HepG2 (cell line): ENCODE measurements around the gene MRPS5.

ENCODE experiments used
- GABPA ChIP-seq, 2 experiments: IDR thresholded peaks; 2 replicates each; pipeline ENCODE4 v1.6.1; 2011 to 2016; ENCODE audit warnings: low read depth in 2 of 2, low read length in 1 of 2, missing biosample characterization in 1 of 2, missing genetic modification characterization in 1 of 2
- POLR2AphosphoS5 ChIP-seq: IDR thresholded peaks from 2 replicates; pipeline ENCODE4 v1.6.1; 2012; ENCODE audit warnings: low read depth, low read length
- SMYD3 ChIP-seq: sonication (generic); formaldehyde crosslinking; IDR thresholded peaks from 2 replicates; pipeline ENCODE4 v1.8.1; 2023; ENCODE audit warnings: mild to moderate bottlenecking, missing genetic modification reagents
- TAF1 ChIP-seq: sonication (generic); formaldehyde crosslinking; IDR thresholded peaks from 2 replicates; pipeline ENCODE4 v1.4.0; 2020; ENCODE audit warnings: missing genetic modification reagents
- ZNF142 ChIP-seq: sonication (generic); formaldehyde crosslinking; IDR thresholded peaks from 2 replicates; pipeline ENCODE4 v1.4.0; 2020; ENCODE audit warnings: missing genetic modification reagents
- ZNF17 ChIP-seq: sonication (generic); formaldehyde crosslinking; IDR thresholded peaks from 2 replicates; pipeline ENCODE4 v1.5.0; 2020; ENCODE audit warnings: mild to moderate bottlenecking, missing genetic modification reagents
- TF ChIP-seq, protein P1 (sequence below): sonication (generic); formaldehyde crosslinking; IDR thresholded peaks from 2 replicates; pipeline ENCODE4 v1.4.0; 2020; ENCODE audit warnings: missing genetic modification reagents
- TF ChIP-seq, protein P2 (sequence below): sonication (generic); formaldehyde crosslinking; IDR thresholded peaks from 2 replicates; pipeline ENCODE4 v1.5.0; 2020; ENCODE audit warnings: mild to moderate bottlenecking, missing genetic modification reagents, moderate library complexity

GRCh38 chr2:95052307-95052706 is 69.3 kb downstream of the MRPS5 start:
- TF ChIP-seq, protein P1, sequence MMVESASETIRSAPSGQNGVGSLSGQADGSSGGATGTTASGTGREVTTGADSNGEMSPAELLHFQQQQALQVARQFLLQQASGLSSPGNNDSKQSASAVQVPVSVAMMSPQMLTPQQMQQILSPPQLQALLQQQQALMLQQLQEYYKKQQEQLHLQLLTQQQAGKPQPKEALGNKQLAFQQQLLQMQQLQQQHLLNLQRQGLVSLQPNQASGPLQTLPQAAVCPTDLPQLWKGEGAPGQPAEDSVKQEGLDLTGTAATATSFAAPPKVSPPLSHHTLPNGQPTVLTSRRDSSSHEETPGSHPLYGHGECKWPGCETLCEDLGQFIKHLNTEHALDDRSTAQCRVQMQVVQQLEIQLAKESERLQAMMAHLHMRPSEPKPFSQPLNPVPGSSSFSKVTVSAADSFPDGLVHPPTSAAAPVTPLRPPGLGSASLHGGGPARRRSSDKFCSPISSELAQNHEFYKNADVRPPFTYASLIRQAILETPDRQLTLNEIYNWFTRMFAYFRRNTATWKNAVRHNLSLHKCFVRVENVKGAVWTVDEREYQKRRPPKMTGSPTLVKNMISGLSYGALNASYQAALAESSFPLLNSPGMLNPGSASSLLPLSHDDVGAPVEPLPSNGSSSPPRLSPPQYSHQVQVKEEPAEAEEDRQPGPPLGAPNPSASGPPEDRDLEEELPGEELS (CRISPR knock-in tag): no peak
- no peak for TF ChIP-seq TAF1 (CRISPR knock-in tag)
- TF ChIP-seq GABPA (IDR thresholded peaks at IDR 0.05; ENCODE audit: low read depth, low read length): no peak
- TF ChIP-seq GABPA (CRISPR knock-in tag; IDR thresholded peaks at IDR 0.05; ENCODE audit: low read depth): no peak
- no peak for TF ChIP-seq ZNF17 (CRISPR knock-in tag)
- TF ChIP-seq POLR2AphosphoS5: no peak
- TF ChIP-seq ZNF142 (CRISPR knock-in tag): no peak
- no peak for TF ChIP-seq SMYD3 (CRISPR knock-in tag)
- TF ChIP-seq, protein P2, sequence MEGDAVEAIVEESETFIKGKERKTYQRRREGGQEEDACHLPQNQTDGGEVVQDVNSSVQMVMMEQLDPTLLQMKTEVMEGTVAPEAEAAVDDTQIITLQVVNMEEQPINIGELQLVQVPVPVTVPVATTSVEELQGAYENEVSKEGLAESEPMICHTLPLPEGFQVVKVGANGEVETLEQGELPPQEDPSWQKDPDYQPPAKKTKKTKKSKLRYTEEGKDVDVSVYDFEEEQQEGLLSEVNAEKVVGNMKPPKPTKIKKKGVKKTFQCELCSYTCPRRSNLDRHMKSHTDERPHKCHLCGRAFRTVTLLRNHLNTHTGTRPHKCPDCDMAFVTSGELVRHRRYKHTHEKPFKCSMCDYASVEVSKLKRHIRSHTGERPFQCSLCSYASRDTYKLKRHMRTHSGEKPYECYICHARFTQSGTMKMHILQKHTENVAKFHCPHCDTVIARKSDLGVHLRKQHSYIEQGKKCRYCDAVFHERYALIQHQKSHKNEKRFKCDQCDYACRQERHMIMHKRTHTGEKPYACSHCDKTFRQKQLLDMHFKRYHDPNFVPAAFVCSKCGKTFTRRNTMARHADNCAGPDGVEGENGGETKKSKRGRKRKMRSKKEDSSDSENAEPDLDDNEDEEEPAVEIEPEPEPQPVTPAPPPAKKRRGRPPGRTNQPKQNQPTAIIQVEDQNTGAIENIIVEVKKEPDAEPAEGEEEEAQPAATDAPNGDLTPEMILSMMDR (CRISPR knock-in tag): no peak
